HepG2 (cell line): ENCODE data around the gene SERINC2. TPM values are rescaled to one million over a fixed set of nuclear protein-coding genes. Genes with fewer than 3 reads are reported as not detected.
A peak's percentile ranks its signal among the peaks of the same experiment; 100 is the strongest.

ENCODE experiments used
- ARNTL ChIP-seq: sonication (generic); formaldehyde crosslinking; IDR thresholded peaks from 2 replicates; pipeline ENCODE4 v1.4.0; 2020; ENCODE audit warnings: mild to moderate bottlenecking, missing genetic modification reagents
- ATF6 ChIP-seq: sonication (generic); formaldehyde crosslinking; conservative IDR thresholded peaks from 2 replicates; pipeline ENCODE4 v1.4.0; 2020; ENCODE audit warnings: missing genetic modification reagents
- CSRNP2 ChIP-seq: sonication (generic); formaldehyde crosslinking; conservative IDR thresholded peaks from 2 replicates; pipeline ENCODE4 v1.8.0; 2022; ENCODE audit warnings: low read depth, missing genetic modification reagents
- ETS1 ChIP-seq: sonication (generic); formaldehyde crosslinking; IDR thresholded peaks from 2 replicates; pipeline ENCODE4 v1.4.0; 2020; ENCODE audit warnings: missing genetic modification reagents
- FOXJ3 ChIP-seq: sonication (generic); formaldehyde crosslinking; IDR thresholded peaks from 2 replicates; pipeline ENCODE4 v1.4.0; 2020; ENCODE audit warnings: missing genetic modification reagents, mild to moderate bottlenecking, borderline replicate concordance
- MZF1 ChIP-seq: sonication (generic); formaldehyde crosslinking; IDR thresholded peaks from 2 replicates; pipeline ENCODE4 v1.8.1; 2023; ENCODE audit warnings: mild to moderate bottlenecking, missing genetic modification reagents, borderline replicate concordance
- NR3C1 ChIP-seq: sonication (generic); formaldehyde crosslinking; IDR thresholded peaks from 2 replicates; pipeline ENCODE4 v1.4.0; 2020; ENCODE audit warnings: missing genetic modification reagents
- SIX1 ChIP-seq: sonication (generic); formaldehyde crosslinking; IDR thresholded peaks from 2 replicates; pipeline ENCODE4 v1.4.0; 2020; ENCODE audit warnings: missing genetic modification reagents, borderline replicate concordance
- TEAD2 ChIP-seq: sonication (generic); formaldehyde crosslinking; IDR thresholded peaks from 2 replicates; pipeline ENCODE4 v1.9.0; 2021; ENCODE audit warnings: missing genetic modification reagents
- TFAP4 ChIP-seq: sonication (generic); IDR thresholded peaks from 2 replicates; pipeline ENCODE4 v1.6.1; 2016; ENCODE audit warnings: low read depth, borderline replicate concordance
- ZBTB4 ChIP-seq: sonication (generic); formaldehyde crosslinking; IDR thresholded peaks from 2 replicates; pipeline ENCODE4 v1.4.0; 2020; ENCODE audit warnings: missing genetic modification reagents, mild to moderate bottlenecking, borderline replicate concordance
- ZBTB49 ChIP-seq: sonication (generic); formaldehyde crosslinking; IDR thresholded peaks from 2 replicates; pipeline ENCODE4 v1.4.0; 2020; ENCODE audit warnings: missing genetic modification reagents, borderline replicate concordance
- ZNF33B ChIP-seq: sonication (generic); formaldehyde crosslinking; IDR thresholded peaks from 2 replicates; pipeline ENCODE4 v1.5.1; 2020; ENCODE audit warnings: mild to moderate bottlenecking, missing genetic modification reagents
- polyA plus RNA-seq, 8 experiments: library from polyadenylated mRNA; depleted of rRNA in 3 of 8; stranded (reverse) in 7 of 8; unstranded in 1 of 8; fragments of >200 nt; fragmentation: Illumina TruSeq in 4 of 8; extraction: Trizol in 4 of 8; gene quantifications; 2 replicates each; pipeline versions ENCODE4 v1.2.1 to v1.2.3, GENCODE V29; 2011 to 2016; ENCODE audit warnings: low read depth in 4 of 8, missing spikeins in 1 of 8, mixed read lengths in 1 of 8; ENCODE audit not compliant: insufficient read depth in 1 of 8
- total RNA-seq, 5 experiments: library from RNA; depleted of rRNA; stranded (reverse); fragments of >200 nt; fragmentation: Illumina TruSeq; extraction: Trizol; gene quantifications; 2 replicates each; pipeline ENCODE4 v1.2.3, GENCODE V29; 2016; ENCODE audit warnings: low read depth in 1 of 5

Gene SERINC2
- total and polyA plus RNA-seq, 2 of the 13 experiments (the other 11 are each of a cell fraction or from before 2014, with no cell fraction given): 4.8 to 126 TPM

- TF ChIP-seq ARNTL (CRISPR knock-in tag): peak; percentile 96
- TF ChIP-seq FOXJ3 (CRISPR knock-in tag): peak; percentile 44; the same call in 1 of the 2 replicates
- TF ChIP-seq ZNF33B: no peak
- no peak for TF ChIP-seq CSRNP2 (CRISPR knock-in tag)
- peak; percentile 50; the same call in 1 of the 2 replicates for TF ChIP-seq ZBTB4 (CRISPR knock-in tag)
- TF ChIP-seq NR3C1 (CRISPR knock-in tag): no peak
- TF ChIP-seq ZBTB49 (CRISPR knock-in tag): no peak
- peak; percentile 53; the same call in 1 of the 2 replicates for TF ChIP-seq SIX1 (CRISPR knock-in tag)
- no peak for TF ChIP-seq MZF1 (CRISPR knock-in tag)
- TF ChIP-seq ATF6 (CRISPR knock-in tag): no peak
- no peak for TF ChIP-seq ETS1 (CRISPR knock-in tag)
- no peak for TF ChIP-seq TEAD2 (CRISPR knock-in tag)
- peak; percentile 49; the same call in 1 of the 2 replicates for TF ChIP-seq TFAP4
Measured at GRCh38 chr1:31434101-31434871, 21.3 kb downstream of the SERINC2 start (continued).
